Breast epithelium (tissue), 3 donors: ENCODE data around the gene DCTPP1.
A peak's percentile ranks its signal among the peaks of the same experiment; 100 is the strongest.

ENCODE experiments used
- CTCF ChIP-seq, 3 donors: fragments of 450-650 bp; IDR thresholded peaks; one replicate each; pipeline ENCODE4 v1.5.1; 2016 to 2017; ENCODE audit warnings: antibody characterized with exemption in 3 of 3, mild to moderate bottlenecking in 3 of 3, moderate library complexity in 3 of 3
- POLR2A ChIP-seq: fragments of 450-650 bp; IDR thresholded peaks from one replicate; pipeline ENCODE4 v1.6.1; 2016; ENCODE audit warnings: antibody characterized with exemption, mild to moderate bottlenecking, moderate library complexity
- POLR2AphosphoS5 ChIP-seq, 3 donors: sonication (generic); formaldehyde crosslinking; IDR thresholded peaks; one replicate each; pipeline ENCODE4 v1.6.1; 2017; ENCODE audit warnings: antibody characterized with exemption in 3 of 3

GRCh38 chr16:30409125-30410060 is 20.4 kb downstream of the DCTPP1 start:
- TF ChIP-seq CTCF (IDR thresholded peaks at IDR 0.05): peak; percentile 80 to 94 (median 85)
- peak in 1 of 3 donors; percentile 38 for TF ChIP-seq POLR2AphosphoS5 (IDR thresholded peaks at IDR 0.05)
- no peak for TF ChIP-seq POLR2A
